Suppressor macrophage treated with lipopolysaccharide for 1 hour (primary cell): Measurements from ENCODE around the gene KCP.

ENCODE experiments used
- DNase-seq, 3 donors: peaks; one replicate each; pipeline ENCODE4 v3.0.0-alpha.2; 2020 to 2022

The KCP gene

GRCh38 chr7:128886391-128887168 is 23.9 kb downstream of the KCP start:
- DNase-seq, result no peak

- no peak for DNase-seq
Observed at GRCh38 chr7:128885370-128886187, 24.9 kb downstream of the KCP start.

DNA sequence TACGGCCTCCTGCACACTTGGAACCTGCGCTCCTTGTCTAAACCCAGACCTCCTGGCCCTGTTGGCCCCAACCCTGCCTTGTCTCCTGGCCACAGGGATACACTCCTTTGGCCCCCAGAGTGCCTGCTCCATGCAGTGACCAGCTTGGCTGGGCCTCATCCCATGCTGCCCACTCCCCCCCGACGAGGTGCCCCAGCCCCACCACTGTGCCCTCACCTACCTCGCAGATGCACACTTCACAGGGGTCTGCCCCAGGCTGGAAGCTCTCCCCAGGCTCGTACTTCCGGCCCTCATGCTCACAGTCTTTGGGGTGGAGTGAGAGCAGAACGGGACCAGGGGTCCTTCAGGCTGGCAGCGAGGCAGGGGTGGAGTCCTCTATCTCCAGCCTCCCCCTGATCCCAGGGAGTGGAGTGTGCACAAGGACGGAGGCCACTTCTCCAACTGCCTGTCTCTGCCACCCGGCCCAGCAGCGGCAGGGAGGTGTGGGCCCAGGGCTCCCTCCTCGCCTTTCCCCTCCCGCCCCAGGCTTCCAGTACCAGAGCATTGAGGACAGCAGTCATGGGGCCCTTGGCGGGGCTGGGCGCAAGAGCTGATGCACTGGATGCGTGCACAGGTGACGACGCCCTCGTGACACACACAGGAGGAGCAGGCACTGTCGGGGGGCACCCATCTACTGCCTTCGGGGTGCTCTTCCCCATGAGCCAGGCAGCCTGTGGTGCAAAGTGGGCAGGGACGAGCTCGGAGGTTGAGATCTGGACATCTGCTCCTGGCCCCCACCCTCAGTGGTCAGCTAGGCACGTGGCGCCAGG is 25.7 kb downstream of the KCP start:
- no peak for DNase-seq

DNA sequence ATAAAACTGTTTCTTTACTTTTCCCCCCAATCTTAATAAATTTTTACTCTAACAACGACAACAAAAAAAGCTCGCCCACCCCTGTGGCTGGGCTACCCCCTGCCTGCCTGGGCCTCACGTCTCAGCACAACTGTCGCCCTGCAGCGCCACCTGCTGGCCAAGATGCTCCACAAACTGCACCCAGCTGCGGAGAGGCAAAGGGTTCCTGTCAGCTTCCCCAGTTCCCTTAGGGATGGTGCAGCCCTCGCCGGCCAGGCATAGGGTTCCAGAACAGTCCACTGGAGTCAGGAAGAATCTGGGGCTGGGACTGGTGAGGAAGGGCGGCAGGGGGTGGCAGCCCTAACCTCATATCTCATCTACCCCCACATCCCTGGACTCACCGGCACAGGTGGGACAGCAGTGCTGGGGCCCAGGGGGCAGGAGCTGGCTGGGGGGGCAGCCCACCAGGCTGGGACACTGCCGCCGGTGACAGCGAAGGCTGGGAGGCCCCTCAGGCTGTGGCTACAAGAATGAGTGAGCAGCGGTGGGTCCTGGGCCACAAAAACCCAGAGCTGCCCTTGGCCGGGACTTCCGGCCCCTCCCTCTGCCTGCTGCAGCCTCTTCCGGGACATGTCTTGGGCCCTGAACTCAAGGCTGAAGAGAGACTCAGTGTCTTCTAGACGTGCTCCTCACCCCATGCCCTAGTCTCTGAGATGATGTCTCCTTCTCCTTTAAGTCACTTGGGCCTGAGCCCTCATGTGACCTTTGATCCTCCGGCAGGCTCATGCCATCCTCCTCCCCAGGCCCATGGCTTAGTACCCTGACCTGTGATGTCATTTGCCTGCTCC is 26.7 kb downstream of the KCP start:
- peak; percentile 85 to 93 (median 91) for DNase-seq

DNA sequence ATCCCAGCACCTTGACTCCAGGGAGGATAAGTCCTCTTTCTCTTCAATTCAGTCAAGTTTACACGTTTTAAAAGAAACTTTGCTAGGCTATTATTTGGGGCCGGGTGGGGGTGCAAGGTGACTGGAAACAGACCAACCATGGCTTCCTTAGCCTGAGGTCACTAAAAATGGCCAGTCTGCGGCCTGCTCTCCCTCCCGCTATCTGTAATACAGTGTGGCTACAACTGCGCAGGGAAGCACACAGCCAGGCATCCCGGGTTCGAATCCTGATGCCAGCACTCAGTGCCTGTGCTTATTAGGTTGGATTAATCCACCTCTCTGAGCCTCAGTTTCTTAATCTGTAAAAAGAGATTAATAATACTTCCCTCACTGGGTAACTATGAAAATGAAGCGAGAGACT is 28.4 kb downstream of the KCP start:
- DNase-seq, result no peak

DNA sequence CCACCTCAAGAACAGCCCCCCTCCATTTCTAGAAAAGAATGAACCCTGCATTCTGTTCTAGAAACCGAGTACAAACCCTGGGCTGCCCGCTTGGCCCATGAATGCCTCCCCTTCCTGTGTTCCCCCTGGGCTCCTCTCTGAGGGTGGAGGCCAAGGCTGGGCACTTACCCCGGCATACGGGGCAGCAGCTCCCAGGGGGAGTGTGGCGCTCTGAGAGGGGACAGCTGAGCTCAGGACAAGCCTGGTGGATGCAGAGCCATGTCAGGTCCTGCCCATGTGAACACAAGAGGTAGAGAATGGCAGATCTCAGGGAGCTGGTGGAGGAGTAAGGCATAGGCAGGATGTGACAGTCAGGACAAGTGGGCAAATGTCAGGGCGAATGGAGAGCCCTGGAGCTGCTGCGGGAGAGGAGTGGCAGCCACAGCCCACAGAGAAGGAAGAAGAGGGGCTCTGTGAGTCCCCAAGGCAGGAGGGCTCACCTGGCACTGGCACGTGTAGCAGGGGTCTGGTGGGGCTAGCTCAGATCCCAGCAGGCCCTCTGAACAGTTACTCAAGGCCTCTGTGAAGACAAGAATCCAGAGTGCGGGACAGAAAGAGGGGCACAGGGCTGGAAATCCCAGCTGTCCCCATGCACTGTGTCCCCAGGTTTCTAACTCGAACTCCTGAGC is 28.9 kb downstream of the KCP start:
- no peak for DNase-seq

DNA sequence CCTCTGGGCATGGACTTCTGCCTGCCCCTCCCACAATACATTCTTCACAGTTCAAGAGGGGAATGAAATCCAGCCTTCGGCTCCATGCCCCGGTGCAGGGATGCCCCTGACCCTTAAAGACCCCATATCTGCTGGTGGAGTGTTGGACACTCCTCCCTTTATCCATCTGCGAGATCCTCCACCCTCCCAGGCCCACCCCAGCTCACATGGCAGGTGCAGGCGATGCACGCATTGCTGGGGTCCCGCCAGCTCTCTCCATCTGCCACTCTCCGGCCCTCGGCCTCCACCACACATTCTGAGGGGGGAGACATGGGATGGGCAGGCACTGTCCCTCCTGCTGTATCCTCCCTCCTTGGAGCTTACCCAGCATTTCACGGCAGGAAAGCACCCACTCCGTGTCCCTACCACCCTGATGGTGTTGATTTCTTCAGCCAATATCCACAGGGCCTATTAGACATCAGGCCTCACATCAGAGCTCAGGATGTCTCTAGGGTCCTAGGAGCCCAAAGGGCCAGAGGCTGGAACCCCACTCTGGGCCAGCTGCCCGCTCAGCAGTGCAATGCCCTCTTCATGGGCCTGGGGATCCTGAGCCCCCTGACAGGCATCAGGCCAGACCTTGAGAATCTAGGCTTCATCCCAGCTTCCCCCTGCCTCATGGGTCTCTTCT is 29.6 kb downstream of the KCP start:
- no peak for DNase-seq

GRCh38 chr7:128879939-128880746 is 30.4 kb downstream of the KCP start:
- peak; percentile 58 to 71 (median 64) for DNase-seq

DNA sequence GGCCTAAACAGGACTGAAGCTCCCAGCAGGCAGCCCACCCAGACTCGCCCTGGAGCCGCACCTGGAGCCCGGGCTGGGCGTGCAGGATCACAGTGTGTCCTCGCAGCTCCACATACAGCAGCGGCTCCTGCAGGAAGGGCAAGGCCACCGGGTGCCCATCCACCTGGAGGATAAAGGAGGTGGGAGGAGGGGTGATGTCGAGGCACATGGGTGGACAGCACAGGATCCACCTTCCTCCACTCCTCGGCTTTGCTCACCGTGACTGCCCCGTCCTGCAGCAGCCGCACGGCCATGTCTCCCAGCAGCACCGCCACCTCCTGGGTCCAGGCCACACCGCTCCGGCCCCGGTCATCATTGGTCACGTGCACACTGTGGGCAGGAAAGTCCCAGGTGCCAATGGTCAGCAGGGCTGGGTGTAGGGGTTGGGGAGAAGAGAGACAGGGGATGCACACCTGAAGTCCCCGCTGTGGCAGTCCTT is 31.0 kb downstream of the KCP start:
- DNase-seq, result no peak

- no peak for DNase-seq
Observed at GRCh38 chr7:128878226-128879105, 32.0 kb downstream of the KCP start.

DNA sequence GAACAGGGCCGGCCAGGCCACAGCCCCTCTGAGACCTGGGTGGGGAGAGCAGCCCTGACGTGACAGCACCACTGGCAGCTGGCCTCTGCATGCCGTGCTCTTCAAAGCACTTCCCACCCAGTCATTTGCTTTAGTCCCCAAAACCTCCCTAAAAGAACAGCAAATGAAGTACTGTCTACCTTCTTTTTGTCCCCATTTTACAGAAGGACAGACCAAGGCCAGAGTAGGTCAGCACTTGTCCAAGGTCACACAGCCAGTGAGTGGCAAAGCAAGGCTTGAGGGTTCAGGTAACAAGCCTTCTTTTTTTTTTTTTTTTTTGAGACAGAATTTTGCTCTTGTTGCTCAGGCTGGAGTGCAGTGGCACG is 32.8 kb downstream of the KCP start:
- no peak for DNase-seq

GRCh38 chr7:128876978-128877755 is 33.3 kb downstream of the KCP start:
- DNase-seq, result no peak

DNA sequence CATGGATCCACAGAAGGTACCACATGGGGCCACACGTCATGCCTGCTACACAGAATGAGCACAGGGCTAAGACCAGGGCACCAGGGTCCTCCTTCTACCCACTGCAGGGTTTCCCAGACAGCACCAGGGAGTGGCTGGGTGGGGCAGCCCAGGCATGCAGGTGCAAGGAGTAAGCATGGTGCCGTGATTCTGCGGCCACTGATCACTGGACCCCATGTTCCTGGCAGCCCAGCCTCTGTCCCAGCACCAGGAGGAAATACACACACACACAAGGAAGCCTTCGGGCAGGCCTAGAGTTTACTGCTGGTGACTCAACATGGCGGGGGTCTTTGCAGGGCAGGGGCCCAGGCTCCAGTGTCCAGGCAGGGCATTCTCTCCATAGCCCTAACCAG is 33.9 kb downstream of the KCP start:
- DNase-seq, result no peak

DNA sequence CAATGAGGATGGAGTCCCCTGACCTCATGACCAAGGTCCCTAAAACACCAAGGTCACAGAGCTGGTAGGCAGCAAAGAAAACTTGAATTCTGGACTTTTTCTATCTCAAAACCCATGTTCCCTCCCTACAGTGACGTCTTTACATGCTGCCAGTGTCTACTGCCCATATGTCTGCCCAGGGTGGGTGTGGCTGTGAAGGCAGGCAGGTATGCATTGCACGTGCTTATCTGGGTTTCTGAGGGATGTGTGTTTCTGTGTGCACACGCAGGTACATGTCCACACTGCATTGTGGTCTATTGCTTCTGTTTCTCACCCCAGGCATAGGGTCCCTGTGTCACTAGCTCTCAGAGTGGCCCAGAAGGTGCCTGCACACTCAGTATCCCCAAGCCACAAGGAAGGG is 34.4 kb downstream of the KCP start:
- no peak for DNase-seq

GRCh38 chr7:128875523-128875948 is 35.0 kb downstream of the KCP start:
- no peak for DNase-seq

GRCh38 chr7:128874140-128875031 is 36.1 kb downstream of the KCP start:
- no peak for DNase-seq

DNA sequence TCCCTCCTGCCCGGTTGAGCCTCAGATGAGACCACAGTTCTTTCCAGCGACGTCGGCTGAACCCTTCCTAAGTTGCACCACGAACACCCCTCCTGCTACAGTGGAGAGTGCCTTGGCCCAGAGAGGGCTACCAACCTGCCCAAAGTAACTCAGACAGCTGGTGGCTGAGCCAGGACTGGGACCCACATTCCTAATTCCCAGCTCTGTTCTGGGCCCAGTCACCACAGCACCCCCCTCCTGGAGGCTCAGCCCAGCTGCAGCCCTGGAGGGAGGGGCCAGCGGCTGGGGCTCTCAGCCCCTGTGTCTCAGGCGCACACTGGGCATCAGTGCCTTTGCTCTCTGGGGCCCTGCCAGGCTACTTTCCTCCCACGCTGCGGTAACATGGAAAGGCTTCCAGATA is 37.3 kb downstream of the KCP start:
- DNase-seq, result no peak
